Caco-2 (cell line): ENCODE measurements around the gene TMEM42. TPM values are rescaled to one million over a fixed set of nuclear protein-coding genes. Genes with fewer than 3 reads are reported as not detected.

ENCODE experiments used
- BruUV-seq: library from RNA; stranded (reverse); fragments of 400-500 nt; replicated peaks from 2 replicates; lab custom pipeline; 2021; lab: Mats Ljungman, UMichigan
- CTCF ChIA-PET: fragments of 300-600 bp; sonication (Branson Sonifier 250); formaldehyde crosslinking; loops from one replicate; lab custom pipeline; 2022; ENCODE audit warnings: antibody characterized with exemption; lab: Charles Lee
- POLR2A ChIA-PET: fragments of 300-600 bp; sonication (Branson Sonifier 250); formaldehyde crosslinking; loops from one replicate; lab custom pipeline; 2022; ENCODE audit warnings: antibody characterized with exemption; lab: Charles Lee
- DNase-seq, 2 experiments: peaks; one replicate each; pipeline versions ENCODE4 v3.0.0 to v3.0.0-alpha.2; 2020 to 2022
- H3K27me3 ChIP-seq: replicated peaks from 2 replicates; pipeline ENCODE4 v1.6.0; 2011; ENCODE audit warnings: low read length; ENCODE audit not compliant: control insufficient read depth, insufficient read depth
- H3K36me3 ChIP-seq: 2 replicates; pipeline ENCODE4 v1.5.1; 2011; ENCODE audit warnings: low read length; ENCODE audit not compliant: control insufficient read depth, insufficient read depth
- H3K4me1 ChIP-seq: fragments of 250-450 bp; sonication (Bioruptor Pico); 2 replicates; pipeline ENCODE4 v1.5.1; 2020; ENCODE audit warnings: mild to moderate bottlenecking
- H3K4me3 ChIP-seq: 2 replicates; pipeline ENCODE4 v1.5.1; 2011; ENCODE audit warnings: low read depth, mild to moderate bottlenecking, control low read depth, low read length
- H3K9me3 ChIP-seq: fragments of 250-450 bp; sonication (Bioruptor Pico); 2 replicates; pipeline ENCODE4 v1.5.1; 2020; ENCODE audit warnings: mild to moderate bottlenecking, moderate library complexity
- H3K27ac Mint-ChIP-seq: one replicate; pipeline ENCODE4 v1.8.0; 2022; ENCODE audit warnings: mixed read lengths; ENCODE audit not compliant: unreplicated experiment
- H3K27me3 Mint-ChIP-seq: one replicate; pipeline ENCODE4 v1.8.0; 2022; ENCODE audit warnings: mixed read lengths; ENCODE audit not compliant: insufficient read depth, unreplicated experiment
- H3K36me3 Mint-ChIP-seq: one replicate; pipeline ENCODE4 v1.8.0; 2022; ENCODE audit warnings: mild to moderate bottlenecking, mixed read lengths; ENCODE audit not compliant: insufficient read depth, unreplicated experiment
- H3K4me1 Mint-ChIP-seq: one replicate; pipeline ENCODE4 v1.8.0; 2022; ENCODE audit warnings: low read depth, mixed read lengths; ENCODE audit not compliant: unreplicated experiment
- H3K4me3 Mint-ChIP-seq: one replicate; pipeline ENCODE4 v1.8.0; 2022; ENCODE audit warnings: mild to moderate bottlenecking, moderate library complexity, mixed read lengths; ENCODE audit not compliant: unreplicated experiment
- H3K9me3 Mint-ChIP-seq: one replicate; pipeline ENCODE4 v1.8.0; 2022; ENCODE audit warnings: mixed read lengths; ENCODE audit not compliant: unreplicated experiment
- CTCF ChIP-seq, 2 experiments: fragments of 200-600 bp in 1 of 2; IDR thresholded peaks; 1 replicate in 1 of 2; 2 replicates in 1 of 2; pipeline versions ENCODE4 v1.5.1 to v1.8.0; 2011 to 2022; ENCODE audit warnings: antibody characterized with exemption in 1 of 2, control low read depth in 1 of 2, inconsistent platforms in 1 of 2, low read depth in 1 of 2, low read length in 1 of 2, mild to moderate bottlenecking in 1 of 2, moderate library complexity in 1 of 2; ENCODE audit not compliant: insufficient read depth in 1 of 2, severe bottlenecking in 1 of 2, unreplicated experiment in 1 of 2
- intact Hi-C: fragments of 100-400 bp; cut with micrococcal nuclease; formaldehyde crosslinking; loops from one replicate; pipeline ENCODE4 v1.10.0; 2022; ENCODE audit not compliant: unreplicated experiment
- total RNA-seq: library from RNA; stranded (reverse); gene quantifications from 2 replicates; pipeline ENCODE4 v1.2.3, GENCODE V29; 2022

TMEM42 gene
- total RNA-seq, 1 experiment from 2014 or later = 8.8 TPM

DNA sequence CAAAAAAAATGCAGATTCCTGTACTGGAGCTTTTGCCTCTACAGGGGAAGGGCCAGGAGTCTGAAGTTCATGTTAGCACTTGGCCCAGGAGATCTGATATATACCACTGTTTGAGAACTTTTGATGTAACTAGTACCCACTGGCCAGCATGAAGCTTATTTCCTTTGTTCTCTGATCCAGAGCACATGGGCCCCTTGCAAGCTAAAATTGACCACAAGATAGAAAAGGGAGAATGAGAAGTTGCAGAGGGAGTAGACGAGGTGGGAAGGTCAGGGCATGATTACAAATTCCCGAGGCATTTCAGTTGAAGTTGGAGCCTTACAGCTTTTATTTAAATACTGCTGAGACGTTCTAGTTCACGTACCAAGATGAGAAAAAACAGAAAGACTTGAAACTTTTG lies 40.9 kb downstream of the TMEM42 start:
- POLR2A ChIA-PET = no interaction called here
- intact Hi-C loops = no loop called here
- no peaks in the 10 kb centered on the region for H3K36me3 ChIP-seq

GRCh38 chr3:44903314-44903713 lies 41.6 kb downstream of the TMEM42 start:
- POLR2A ChIA-PET = no interaction called here
- no peaks in the 10 kb centered on the region for H3K36me3 Mint-ChIP-seq
- TF ChIP-seq CTCF (IDR thresholded peaks at IDR 0.05; ENCODE audit: insufficient read depth in 1 of 2, low read depth in 1 of 2, low read length in 1 of 2, severe bottlenecking in 1 of 2, unreplicated experiment in 1 of 2) = no peak
- no peaks in the 10 kb centered on the region for H3K4me1 Mint-ChIP-seq
- Histone ChIP-seq H3K9me3 (no peaks in the 10 kb centered on the region), H3K4me1 (no peaks in the 10 kb centered on the region), H3K36me3 (no peaks in the 10 kb centered on the region), H3K27me3 (no peaks in the 10 kb centered on the region), H3K4me3 (no peak overlapping the region)
- H3K9me3 Mint-ChIP-seq = no peaks in the 10 kb centered on the region
- intact Hi-C loops = no loop called here
- no TSS peak for BruUV-seq
- H3K27ac Mint-ChIP-seq = no peak overlapping the region
- no peak overlapping the region for H3K4me3 Mint-ChIP-seq
- DNase-seq = no peak
- CTCF ChIA-PET = no interaction called here
- H3K27me3 Mint-ChIP-seq = no peaks in the 10 kb centered on the region

More for the DNA sequence above, 40.9 kb downstream of the TMEM42 start:
- DNase-seq = no peak
- Mint-ChIP-seq H3K27me3 (no peaks in the 10 kb centered on the region), H3K4me3 (no peak overlapping the region), H3K27ac (no peak overlapping the region), H3K36me3 (no peaks in the 10 kb centered on the region), H3K9me3 (no peaks in the 10 kb centered on the region), H3K4me1 (no peaks in the 10 kb centered on the region)
- no peak overlapping the region for H3K4me3 ChIP-seq
- no peaks in the 10 kb centered on the region for H3K27me3 ChIP-seq
- no peaks in the 10 kb centered on the region for H3K4me1 ChIP-seq
- H3K9me3 ChIP-seq = no peaks in the 10 kb centered on the region
- CTCF ChIA-PET = interaction anchor here (1.0 kb wide), 1 partner anchor 12 kb away, joined by 3 read pairs; no protein-coding TSS in a partner anchor
- no TSS peak for BruUV-seq
- no peak for TF ChIP-seq CTCF (IDR thresholded peaks at IDR 0.05; ENCODE audit: insufficient read depth in 1 of 2, low read depth in 1 of 2, low read length in 1 of 2, severe bottlenecking in 1 of 2, unreplicated experiment in 1 of 2)

- no TSS peak for BruUV-seq
These were observed 42.0 kb downstream of the TMEM42 start for GRCh38 chr3:44903751-44904150.

More at GRCh38 chr3:44903751-44904150, 42.0 kb downstream of the TMEM42 start:
- ChIA-PET CTCF (no interaction called here), POLR2A (no interaction called here)
- H3K27ac Mint-ChIP-seq = no peak overlapping the region
- Histone ChIP-seq H3K27me3 (no peaks in the 10 kb centered on the region), H3K9me3 (no peaks in the 10 kb centered on the region), H3K4me3 (no peak overlapping the region), H3K36me3 (no peaks in the 10 kb centered on the region), H3K4me1 (no peaks in the 10 kb centered on the region)
- intact Hi-C loops = no loop called here
- H3K36me3 Mint-ChIP-seq = no peaks in the 10 kb centered on the region
- H3K4me1 Mint-ChIP-seq = no peaks in the 10 kb centered on the region
- no peak overlapping the region for H3K4me3 Mint-ChIP-seq
- H3K9me3 Mint-ChIP-seq = no peaks in the 10 kb centered on the region
- no peak for DNase-seq
- H3K27me3 Mint-ChIP-seq = no peaks in the 10 kb centered on the region
- TF ChIP-seq CTCF (IDR thresholded peaks at IDR 0.05; ENCODE audit: insufficient read depth in 1 of 2, low read depth in 1 of 2, low read length in 1 of 2, severe bottlenecking in 1 of 2, unreplicated experiment in 1 of 2) = no peak
